Calu3 (cell line): ENCODE measurements around the gene NAA15. TPM values are rescaled to one million over a fixed set of nuclear protein-coding genes. Genes with fewer than 3 reads are reported as not detected.

ENCODE experiments used
- BruUV-seq: library from RNA; stranded (reverse); fragments of 400-500 nt; replicated peaks from 2 replicates; lab custom pipeline; 2021; lab: Mats Ljungman, UMichigan
- CTCF ChIA-PET: fragments of 300-600 bp; sonication (Branson Sonifier 250); formaldehyde crosslinking; loops from one replicate; lab custom pipeline; 2022; ENCODE audit warnings: antibody characterized with exemption; lab: Charles Lee
- DNase-seq: peaks from one replicate; pipeline ENCODE4 v3.0.0; 2022
- H3K27ac Mint-ChIP-seq: one replicate; pipeline ENCODE4 v1.8.0; 2022; ENCODE audit warnings: mixed read lengths; ENCODE audit not compliant: unreplicated experiment
- H3K27me3 Mint-ChIP-seq: one replicate; pipeline ENCODE4 v1.8.0; 2022; ENCODE audit warnings: mixed read lengths; ENCODE audit not compliant: unreplicated experiment
- H3K36me3 Mint-ChIP-seq: one replicate; pipeline ENCODE4 v1.8.0; 2022; ENCODE audit warnings: mild to moderate bottlenecking, moderate library complexity, mixed read lengths; ENCODE audit not compliant: insufficient read depth, unreplicated experiment
- H3K4me1 Mint-ChIP-seq: one replicate; pipeline ENCODE4 v1.8.0; 2022; ENCODE audit warnings: mild to moderate bottlenecking, low read depth, mixed read lengths; ENCODE audit not compliant: unreplicated experiment
- H3K4me3 Mint-ChIP-seq: one replicate; pipeline ENCODE4 v1.8.0; 2022; ENCODE audit warnings: mild to moderate bottlenecking, low read depth, moderate library complexity, mixed read lengths; ENCODE audit not compliant: unreplicated experiment
- H3K9me3 Mint-ChIP-seq: one replicate; pipeline ENCODE4 v1.8.0; 2022; ENCODE audit warnings: low read depth, mixed read lengths; ENCODE audit not compliant: unreplicated experiment
- CTCF ChIP-seq: fragments of 200-600 bp; IDR thresholded peaks from one replicate; pipeline ENCODE4 v1.8.0; 2022; ENCODE audit warnings: antibody characterized with exemption; ENCODE audit not compliant: unreplicated experiment
- intact Hi-C: fragments of 100-400 bp; cut with micrococcal nuclease; formaldehyde crosslinking; loops from one replicate; pipeline ENCODE4 v1.10.0; 2022; ENCODE audit not compliant: unreplicated experiment
- total RNA-seq: library from RNA; stranded (reverse); gene quantifications from 2 replicates; pipeline ENCODE4 v1.2.3, GENCODE V29; 2022

The NAA15 gene
- total RNA-seq, 1 experiment from 2014 or later: 45.2 TPM

- no peak overlapping the region for H3K4me3 Mint-ChIP-seq
Measured at GRCh38 chr4:139267301-139267700, 34.0 kb upstream of the NAA15 start.

GRCh38 chr4:139273835-139274234 is 27.5 kb upstream of the NAA15 start:
- peaks cover 2% of the 10 kb centered on the region for H3K27me3 Mint-ChIP-seq
- intact Hi-C loops: no loop called here
- no peak overlapping the region for H3K4me3 Mint-ChIP-seq
- TF ChIP-seq CTCF: no peak
- DNase-seq: no peak
- H3K27ac Mint-ChIP-seq: no peak overlapping the region
- no TSS peak for BruUV-seq
- H3K36me3 Mint-ChIP-seq: no peaks in the 10 kb centered on the region
- H3K4me1 Mint-ChIP-seq: no peaks in the 10 kb centered on the region
- H3K9me3 Mint-ChIP-seq: no peaks in the 10 kb centered on the region
- CTCF ChIA-PET: no interaction called here

More at GRCh38 chr4:139267301-139267700, 34.0 kb upstream of the NAA15 start:
- Mint-ChIP-seq H3K4me1 (peaks cover 9% of the 10 kb centered on the region), H3K27ac (no peak overlapping the region), H3K9me3 (no peaks in the 10 kb centered on the region), H3K27me3 (no peaks in the 10 kb centered on the region), H3K36me3 (peaks cover 4% of the 10 kb centered on the region)
- BruUV-seq: no TSS peak
- intact Hi-C loops: no loop called here
- DNase-seq: no peak
- CTCF ChIA-PET: no interaction called here
- TF ChIP-seq CTCF: no peak

- intact Hi-C loops: no loop called here
- no peaks in the 10 kb centered on the region for H3K4me1 Mint-ChIP-seq
- peaks cover under 1% of the 10 kb centered on the region for H3K36me3 Mint-ChIP-seq
- BruUV-seq: no TSS peak
- H3K27me3 Mint-ChIP-seq: peaks cover 12% of the 10 kb centered on the region
- DNase-seq: no peak
- CTCF ChIA-PET: no interaction called here
- no peak for TF ChIP-seq CTCF
- H3K9me3 Mint-ChIP-seq: no peaks in the 10 kb centered on the region
- H3K4me3 Mint-ChIP-seq: no peak overlapping the region
- H3K27ac Mint-ChIP-seq: no peak overlapping the region
Measured at GRCh38 chr4:139274790-139275189, 26.5 kb upstream of the NAA15 start.

GRCh38 chr4:139275281-139275735 is 26.0 kb upstream of the NAA15 start:
- BruUV-seq: no TSS peak
- H3K27me3 Mint-ChIP-seq: peaks cover 12% of the 10 kb centered on the region
- DNase-seq: no peak
- no peaks in the 10 kb centered on the region for H3K4me1 Mint-ChIP-seq
- TF ChIP-seq CTCF: no peak
- no peaks in the 10 kb centered on the region for H3K9me3 Mint-ChIP-seq
- H3K36me3 Mint-ChIP-seq: peaks cover 6% of the 10 kb centered on the region
- intact Hi-C loops: no loop called here
- no peak overlapping the region for H3K27ac Mint-ChIP-seq
- no peak overlapping the region for H3K4me3 Mint-ChIP-seq
- CTCF ChIA-PET: no interaction called here
